MM.1S (cell line): ENCODE results near the gene MCUR1.

Source experiments
- EZH2 ChIP-seq: fragments of 300-600 bp; sonication (generic); optimal IDR thresholded peaks from 2 replicates; pipeline ENCODE3; 2017; ENCODE audit warnings: low read depth, mild to moderate bottlenecking, antibody characterized with exemption, low read length, mixed read lengths
- EZH2phosphoT487 ChIP-seq: fragments of 300-600 bp; sonication (generic); IDR thresholded peaks from 2 replicates; pipeline ENCODE4 v1.6.1; 2018; ENCODE audit warnings: antibody characterized with exemption, low read length
- TF ChIP-seq, protein P1 (sequence below): fragments of 300-600 bp; sonication (generic); IDR thresholded peaks from 2 replicates; pipeline ENCODE4 v1.5.1; 2016; ENCODE audit warnings: antibody characterized with exemption, low read length, mixed read lengths

GRCh38 chr6:13818341-13818740 lies 4.0 kb upstream of the MCUR1 start:
- TF ChIP-seq, protein P1, sequence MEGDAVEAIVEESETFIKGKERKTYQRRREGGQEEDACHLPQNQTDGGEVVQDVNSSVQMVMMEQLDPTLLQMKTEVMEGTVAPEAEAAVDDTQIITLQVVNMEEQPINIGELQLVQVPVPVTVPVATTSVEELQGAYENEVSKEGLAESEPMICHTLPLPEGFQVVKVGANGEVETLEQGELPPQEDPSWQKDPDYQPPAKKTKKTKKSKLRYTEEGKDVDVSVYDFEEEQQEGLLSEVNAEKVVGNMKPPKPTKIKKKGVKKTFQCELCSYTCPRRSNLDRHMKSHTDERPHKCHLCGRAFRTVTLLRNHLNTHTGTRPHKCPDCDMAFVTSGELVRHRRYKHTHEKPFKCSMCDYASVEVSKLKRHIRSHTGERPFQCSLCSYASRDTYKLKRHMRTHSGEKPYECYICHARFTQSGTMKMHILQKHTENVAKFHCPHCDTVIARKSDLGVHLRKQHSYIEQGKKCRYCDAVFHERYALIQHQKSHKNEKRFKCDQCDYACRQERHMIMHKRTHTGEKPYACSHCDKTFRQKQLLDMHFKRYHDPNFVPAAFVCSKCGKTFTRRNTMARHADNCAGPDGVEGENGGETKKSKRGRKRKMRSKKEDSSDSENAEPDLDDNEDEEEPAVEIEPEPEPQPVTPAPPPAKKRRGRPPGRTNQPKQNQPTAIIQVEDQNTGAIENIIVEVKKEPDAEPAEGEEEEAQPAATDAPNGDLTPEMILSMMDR = no peak
- TF ChIP-seq EZH2 (no peak), EZH2phosphoT487 (no peak)
